ENCODE data around the gene ELP2.

The ELP2 gene

GRCh38 chr18:36200354-36200771 is 70.7 kb downstream of the ELP2 start:
- no peaks in the 10 kb centered on the region for H3K36me3 ChIP-seq (ENCODE audit: insufficient read depth)
- H3K4me1 ChIP-seq (ENCODE audit: low read depth, poor library complexity, severe bottlenecking) = no peaks in the 10 kb centered on the region
- TF ChIP-seq, protein P1, sequence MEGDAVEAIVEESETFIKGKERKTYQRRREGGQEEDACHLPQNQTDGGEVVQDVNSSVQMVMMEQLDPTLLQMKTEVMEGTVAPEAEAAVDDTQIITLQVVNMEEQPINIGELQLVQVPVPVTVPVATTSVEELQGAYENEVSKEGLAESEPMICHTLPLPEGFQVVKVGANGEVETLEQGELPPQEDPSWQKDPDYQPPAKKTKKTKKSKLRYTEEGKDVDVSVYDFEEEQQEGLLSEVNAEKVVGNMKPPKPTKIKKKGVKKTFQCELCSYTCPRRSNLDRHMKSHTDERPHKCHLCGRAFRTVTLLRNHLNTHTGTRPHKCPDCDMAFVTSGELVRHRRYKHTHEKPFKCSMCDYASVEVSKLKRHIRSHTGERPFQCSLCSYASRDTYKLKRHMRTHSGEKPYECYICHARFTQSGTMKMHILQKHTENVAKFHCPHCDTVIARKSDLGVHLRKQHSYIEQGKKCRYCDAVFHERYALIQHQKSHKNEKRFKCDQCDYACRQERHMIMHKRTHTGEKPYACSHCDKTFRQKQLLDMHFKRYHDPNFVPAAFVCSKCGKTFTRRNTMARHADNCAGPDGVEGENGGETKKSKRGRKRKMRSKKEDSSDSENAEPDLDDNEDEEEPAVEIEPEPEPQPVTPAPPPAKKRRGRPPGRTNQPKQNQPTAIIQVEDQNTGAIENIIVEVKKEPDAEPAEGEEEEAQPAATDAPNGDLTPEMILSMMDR (conservative IDR thresholded peaks at IDR 0.05; ENCODE audit: low read depth, low read length) = no peak
- H3K27ac ChIP-seq = no peak overlapping the region
- H3K27me3 ChIP-seq (ENCODE audit: insufficient read depth, low read depth) = no peaks in the 10 kb centered on the region
- no peak overlapping the region for H3K4me3 ChIP-seq (IDR thresholded peaks at IDR 0.05; ENCODE audit: insufficient read depth, low read depth, low read length)
- H3K9ac ChIP-seq = no peak overlapping the region
- H4K20me1 ChIP-seq (ENCODE audit: insufficient read depth) = no peaks in the 10 kb centered on the region
- H2AFZ ChIP-seq (ENCODE audit: low read depth) = no peak overlapping the region
- no peaks in the 10 kb centered on the region for H3K79me2 ChIP-seq (ENCODE audit: insufficient read depth, low read depth)
- no peak overlapping the region for H3K4me2 ChIP-seq

GRCh38 chr18:36201765-36202164 is 72.1 kb downstream of the ELP2 start:
- no peak overlapping the region for H2AFZ ChIP-seq (ENCODE audit: low read depth)
- no peaks in the 10 kb centered on the region for H3K4me1 ChIP-seq (ENCODE audit: low read depth, poor library complexity, severe bottlenecking)
- H3K4me2 ChIP-seq = no peak overlapping the region
- no peak overlapping the region for H3K27ac ChIP-seq
- no peaks in the 10 kb centered on the region for H3K79me2 ChIP-seq (ENCODE audit: insufficient read depth, low read depth)
- TF ChIP-seq, protein P1 (conservative IDR thresholded peaks at IDR 0.05; ENCODE audit: low read depth, low read length) = no peak
- no peaks in the 10 kb centered on the region for H3K27me3 ChIP-seq (ENCODE audit: insufficient read depth, low read depth)
- H3K36me3 ChIP-seq (ENCODE audit: insufficient read depth) = no peaks in the 10 kb centered on the region
- no peak overlapping the region for H3K4me3 ChIP-seq (IDR thresholded peaks at IDR 0.05; ENCODE audit: insufficient read depth, low read depth, low read length)
- H4K20me1 ChIP-seq (ENCODE audit: insufficient read depth) = no peaks in the 10 kb centered on the region
- no peak overlapping the region for H3K9ac ChIP-seq

GRCh38 chr18:36203360-36203895 is 73.7 kb downstream of the ELP2 start:
- Histone ChIP-seq H4K20me1 (ENCODE audit: insufficient read depth) (no peaks in the 10 kb centered on the region), H3K79me2 (ENCODE audit: insufficient read depth, low read depth) (no peaks in the 10 kb centered on the region), H3K27ac (no peak overlapping the region), H3K27me3 (ENCODE audit: insufficient read depth, low read depth) (no peaks in the 10 kb centered on the region), H3K9ac (no peak overlapping the region), H3K36me3 (ENCODE audit: insufficient read depth) (no peaks in the 10 kb centered on the region), H3K4me1 (ENCODE audit: low read depth, poor library complexity, severe bottlenecking) (no peaks in the 10 kb centered on the region), H2AFZ (ENCODE audit: low read depth) (no peak overlapping the region), H3K4me3 (IDR thresholded peaks at IDR 0.05; ENCODE audit: insufficient read depth, low read depth, low read length) (no peak overlapping the region), H3K4me2 (no peak overlapping the region)
- TF ChIP-seq, protein P1 (conservative IDR thresholded peaks at IDR 0.05; ENCODE audit: low read depth, low read length) = no peak

DNA sequence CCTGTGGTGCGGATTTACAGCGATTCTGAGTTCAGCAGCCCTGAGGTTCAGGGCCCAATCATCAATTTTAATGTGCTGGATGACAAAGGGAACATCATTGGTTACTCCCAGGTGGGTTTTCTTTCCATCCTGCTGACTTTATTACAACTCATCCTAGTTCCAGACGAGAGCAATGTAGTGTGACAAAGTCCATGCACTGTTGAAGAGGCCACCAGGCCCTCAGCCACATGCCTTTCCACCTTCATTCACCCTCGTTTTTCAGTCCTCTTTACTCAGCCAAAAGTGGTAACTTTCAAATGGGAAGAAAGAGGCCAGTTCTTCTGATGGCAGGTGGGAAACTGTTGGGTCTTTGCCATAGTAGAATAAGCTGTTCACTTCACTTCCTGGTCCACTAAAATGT is 75.5 kb downstream of the ELP2 start:
- TF ChIP-seq, protein P1 (conservative IDR thresholded peaks at IDR 0.05; ENCODE audit: low read depth, low read length) = no peak
- H2AFZ ChIP-seq (ENCODE audit: low read depth) = no peak overlapping the region
- no peaks in the 10 kb centered on the region for H3K79me2 ChIP-seq (ENCODE audit: insufficient read depth, low read depth)
- H3K4me3 ChIP-seq (IDR thresholded peaks at IDR 0.05; ENCODE audit: insufficient read depth, low read depth, low read length) = no peak overlapping the region
- no peak overlapping the region for H3K9ac ChIP-seq
- H3K27ac ChIP-seq = no peak overlapping the region
- H4K20me1 ChIP-seq (ENCODE audit: insufficient read depth) = no peaks in the 10 kb centered on the region
- H3K36me3 ChIP-seq (ENCODE audit: insufficient read depth) = no peaks in the 10 kb centered on the region
- H3K4me1 ChIP-seq (ENCODE audit: low read depth, poor library complexity, severe bottlenecking) = no peaks in the 10 kb centered on the region
- H3K27me3 ChIP-seq (ENCODE audit: insufficient read depth, low read depth) = no peaks in the 10 kb centered on the region
- no peak overlapping the region for H3K4me2 ChIP-seq

Measured in KMS-11 (cell line).